Ascending aorta (tissue), 2 donors: Measurements from ENCODE around the gene LCN9. TPM values are rescaled to one million over a fixed set of nuclear protein-coding genes. Genes with fewer than 3 reads are reported as not detected.

Source experiments
- DNase-seq, 2 donors: peaks; one replicate each; pipeline ENCODE4 v3.0.0-alpha.2; 2019; ENCODE audit warnings: low spot score in 2 of 2
- H3K27ac ChIP-seq, 2 donors: fragments of 200-600 bp; sonication (generic); one replicate each; pipeline ENCODE4 v1.5.1; 2016 to 2017; ENCODE audit warnings: mild to moderate bottlenecking in 1 of 2
- H3K27me3 ChIP-seq: fragments of 200-600 bp; sonication (generic); one replicate; pipeline ENCODE4 v1.5.1; 2017
- H3K36me3 ChIP-seq, 2 donors: fragments of 200-600 bp; sonication (generic); one replicate each; pipeline ENCODE4 v1.5.1; 2016
- H3K4me1 ChIP-seq, 2 donors: fragments of 200-600 bp; sonication (generic); one replicate each; pipeline ENCODE4 v1.5.1; 2016 to 2017; ENCODE audit warnings: mild to moderate bottlenecking in 1 of 2
- H3K4me3 ChIP-seq, 2 donors: fragments of 200-600 bp; sonication (generic); one replicate each; pipeline ENCODE4 v1.5.1; 2016 to 2017; ENCODE audit warnings: mild to moderate bottlenecking in 1 of 2
- H3K9me3 ChIP-seq, 2 donors: fragments of 200-600 bp; sonication (generic); one replicate each; pipeline ENCODE4 v1.5.1; 2016
- intact Hi-C: fragments of 100-400 bp; cut with DNase I; formaldehyde crosslinking; loops from one replicate; pipeline ENCODE4 v1.15.1; 2023
- total RNA-seq: library from RNA; depleted of rRNA; stranded (reverse); fragments of >200 nt; gene quantifications from one replicate; pipeline ENCODE4 v1.1.0, GENCODE V29; 2016
- TF ChIP-seq, protein P1 (sequence below), 3 experiments: fragments of 200-600 bp in 2 of 3; fragments of 450-650 bp in 1 of 3; sonication (generic) in 2 of 3; IDR thresholded peaks; one replicate each; pipeline ENCODE4 v1.5.1; 2016 to 2019; ENCODE audit warnings: antibody characterized with exemption in 3 of 3, mild to moderate bottlenecking in 1 of 3, moderate library complexity in 1 of 3

LCN9 gene
- total RNA-seq, 1 donor from 2014 or later: not detected

DNA sequence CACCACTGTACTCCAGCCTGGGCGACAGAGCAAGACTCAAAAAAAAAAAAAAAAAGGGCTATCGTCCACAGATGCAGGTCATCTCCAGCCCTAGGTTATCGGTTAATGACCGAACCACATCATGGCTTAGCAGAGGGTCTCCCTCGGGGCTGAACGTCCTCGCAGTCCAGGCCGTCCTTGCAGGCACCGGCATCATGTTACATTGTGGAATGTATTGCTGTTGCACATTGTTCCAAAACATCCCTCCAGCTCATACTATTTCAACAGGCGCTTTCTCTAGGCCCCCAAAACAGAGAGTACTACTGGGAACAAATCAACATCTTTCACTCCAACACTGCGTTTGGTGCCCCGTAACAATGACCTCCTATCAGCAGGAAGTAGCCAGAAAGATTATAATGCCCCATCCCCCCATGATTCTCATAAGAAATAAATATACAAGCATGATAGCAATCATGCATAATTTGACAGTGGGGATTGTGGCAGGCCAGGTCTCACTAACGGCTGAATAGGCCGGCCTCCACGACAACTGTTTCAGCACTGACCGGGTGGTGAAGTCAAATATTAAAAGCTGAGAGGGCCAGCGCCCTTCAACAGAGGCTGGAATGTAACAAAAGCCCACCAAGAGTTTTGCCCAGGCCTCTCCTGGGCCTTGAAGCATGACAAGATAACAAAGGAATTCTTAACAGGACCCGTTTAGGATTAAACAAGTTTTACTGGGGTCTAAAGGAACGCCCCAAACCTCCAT is 1.1 kb upstream of the LCN9 start:
- intact Hi-C loops: no loop called here
- Histone ChIP-seq H3K9me3 (no peaks in the 10 kb centered on the region), H3K27ac (no peak overlapping the region), H3K4me3 (no peak overlapping the region), H3K4me1 (no peaks in the 10 kb centered on the region), H3K27me3 (no peaks in the 10 kb centered on the region), H3K36me3 (no peaks in the 10 kb centered on the region)
- DNase-seq: no peak
- TF ChIP-seq, protein P1, sequence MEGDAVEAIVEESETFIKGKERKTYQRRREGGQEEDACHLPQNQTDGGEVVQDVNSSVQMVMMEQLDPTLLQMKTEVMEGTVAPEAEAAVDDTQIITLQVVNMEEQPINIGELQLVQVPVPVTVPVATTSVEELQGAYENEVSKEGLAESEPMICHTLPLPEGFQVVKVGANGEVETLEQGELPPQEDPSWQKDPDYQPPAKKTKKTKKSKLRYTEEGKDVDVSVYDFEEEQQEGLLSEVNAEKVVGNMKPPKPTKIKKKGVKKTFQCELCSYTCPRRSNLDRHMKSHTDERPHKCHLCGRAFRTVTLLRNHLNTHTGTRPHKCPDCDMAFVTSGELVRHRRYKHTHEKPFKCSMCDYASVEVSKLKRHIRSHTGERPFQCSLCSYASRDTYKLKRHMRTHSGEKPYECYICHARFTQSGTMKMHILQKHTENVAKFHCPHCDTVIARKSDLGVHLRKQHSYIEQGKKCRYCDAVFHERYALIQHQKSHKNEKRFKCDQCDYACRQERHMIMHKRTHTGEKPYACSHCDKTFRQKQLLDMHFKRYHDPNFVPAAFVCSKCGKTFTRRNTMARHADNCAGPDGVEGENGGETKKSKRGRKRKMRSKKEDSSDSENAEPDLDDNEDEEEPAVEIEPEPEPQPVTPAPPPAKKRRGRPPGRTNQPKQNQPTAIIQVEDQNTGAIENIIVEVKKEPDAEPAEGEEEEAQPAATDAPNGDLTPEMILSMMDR (IDR thresholded peaks at IDR 0.05): no peak

DNA sequence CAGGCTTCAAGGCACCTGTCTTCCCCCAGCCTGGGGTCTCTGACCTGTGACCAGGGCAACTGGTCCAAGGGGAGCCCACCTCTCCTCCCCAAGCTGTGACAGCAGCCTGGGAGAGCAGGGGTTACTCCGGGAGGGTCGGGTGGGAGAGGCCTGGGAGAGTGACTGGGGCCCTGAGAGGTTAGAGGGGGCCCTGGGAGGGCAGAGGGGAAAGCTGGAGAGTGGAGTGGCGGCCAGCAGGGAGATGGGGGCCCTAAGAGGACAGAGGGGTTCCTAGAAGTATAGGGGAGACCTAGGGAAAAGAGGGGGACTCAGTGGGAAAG is 302 bp downstream of the LCN9 start:
- TF ChIP-seq, protein P1 (IDR thresholded peaks at IDR 0.05): no peak
- intact Hi-C loops: no loop called here
- Histone ChIP-seq H3K4me3 (no peak overlapping the region), H3K9me3 (no peaks in the 10 kb centered on the region), H3K27ac (no peak overlapping the region), H3K36me3 (no peaks in the 10 kb centered on the region), H3K4me1 (no peaks in the 10 kb centered on the region), H3K27me3 (no peaks in the 10 kb centered on the region)
- DNase-seq: no peak

DNA sequence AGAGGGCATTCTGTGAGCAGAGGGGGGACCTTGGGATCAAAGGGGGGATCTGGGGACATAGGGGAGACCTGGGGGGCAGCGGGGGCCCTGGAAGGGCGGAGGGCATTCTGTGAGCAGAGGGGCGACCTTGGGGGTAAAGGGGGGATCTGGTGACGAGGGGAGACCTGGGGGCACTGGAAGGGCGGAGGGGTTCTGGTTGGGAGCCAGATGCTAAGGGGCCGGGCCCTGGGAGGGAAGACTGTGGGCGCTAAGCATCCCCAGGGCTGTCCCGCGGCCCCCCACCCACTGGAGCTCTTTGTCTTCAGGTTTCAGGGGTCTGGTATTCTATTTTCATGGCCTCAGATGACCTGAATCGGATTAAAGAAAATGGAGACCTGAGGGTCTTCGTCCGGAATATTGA is 748 bp downstream of the LCN9 start:
- intact Hi-C loops: no loop called here
- Histone ChIP-seq H3K36me3 (no peaks in the 10 kb centered on the region), H3K27me3 (no peaks in the 10 kb centered on the region)

DNA sequence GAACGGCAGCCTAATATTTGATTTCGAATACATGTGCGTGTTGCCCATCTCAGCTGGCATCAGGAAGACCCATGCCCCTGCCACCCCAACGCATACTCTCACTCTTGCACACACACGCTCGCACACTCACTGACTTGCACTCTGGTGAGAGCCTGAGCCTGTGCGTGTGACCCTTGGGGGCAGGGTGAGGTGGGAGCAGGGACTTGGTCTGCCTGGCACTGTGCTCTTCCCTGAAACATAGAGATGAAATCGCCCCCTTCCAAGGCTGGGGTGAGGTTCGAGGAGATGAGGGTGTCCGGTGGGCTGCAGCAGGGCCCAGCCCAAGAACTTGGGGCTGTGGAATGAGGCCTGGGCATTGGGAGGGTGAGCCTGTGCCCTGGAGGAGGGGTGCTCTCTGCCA is 1.2 kb downstream of the LCN9 start:
- H3K27me3 ChIP-seq: no peaks in the 10 kb centered on the region
- H3K9me3 ChIP-seq: no peaks in the 10 kb centered on the region
- no peak overlapping the region for H3K27ac ChIP-seq
- TF ChIP-seq, protein P1 (IDR thresholded peaks at IDR 0.05): no peak
- no peaks in the 10 kb centered on the region for H3K4me1 ChIP-seq
- H3K4me3 ChIP-seq: no peak overlapping the region
- intact Hi-C loops: no loop called here
- H3K36me3 ChIP-seq: no peaks in the 10 kb centered on the region
- DNase-seq: peak in 1 of 2 donors; percentile 35

More for the DNA sequence above, 748 bp downstream of the LCN9 start:
- TF ChIP-seq, protein P1 (IDR thresholded peaks at IDR 0.05): no peak
- no peaks in the 10 kb centered on the region for H3K9me3 ChIP-seq
- no peak overlapping the region for H3K27ac ChIP-seq
- no peak overlapping the region for H3K4me3 ChIP-seq
- no peaks in the 10 kb centered on the region for H3K4me1 ChIP-seq
- DNase-seq: no peak

DNA sequence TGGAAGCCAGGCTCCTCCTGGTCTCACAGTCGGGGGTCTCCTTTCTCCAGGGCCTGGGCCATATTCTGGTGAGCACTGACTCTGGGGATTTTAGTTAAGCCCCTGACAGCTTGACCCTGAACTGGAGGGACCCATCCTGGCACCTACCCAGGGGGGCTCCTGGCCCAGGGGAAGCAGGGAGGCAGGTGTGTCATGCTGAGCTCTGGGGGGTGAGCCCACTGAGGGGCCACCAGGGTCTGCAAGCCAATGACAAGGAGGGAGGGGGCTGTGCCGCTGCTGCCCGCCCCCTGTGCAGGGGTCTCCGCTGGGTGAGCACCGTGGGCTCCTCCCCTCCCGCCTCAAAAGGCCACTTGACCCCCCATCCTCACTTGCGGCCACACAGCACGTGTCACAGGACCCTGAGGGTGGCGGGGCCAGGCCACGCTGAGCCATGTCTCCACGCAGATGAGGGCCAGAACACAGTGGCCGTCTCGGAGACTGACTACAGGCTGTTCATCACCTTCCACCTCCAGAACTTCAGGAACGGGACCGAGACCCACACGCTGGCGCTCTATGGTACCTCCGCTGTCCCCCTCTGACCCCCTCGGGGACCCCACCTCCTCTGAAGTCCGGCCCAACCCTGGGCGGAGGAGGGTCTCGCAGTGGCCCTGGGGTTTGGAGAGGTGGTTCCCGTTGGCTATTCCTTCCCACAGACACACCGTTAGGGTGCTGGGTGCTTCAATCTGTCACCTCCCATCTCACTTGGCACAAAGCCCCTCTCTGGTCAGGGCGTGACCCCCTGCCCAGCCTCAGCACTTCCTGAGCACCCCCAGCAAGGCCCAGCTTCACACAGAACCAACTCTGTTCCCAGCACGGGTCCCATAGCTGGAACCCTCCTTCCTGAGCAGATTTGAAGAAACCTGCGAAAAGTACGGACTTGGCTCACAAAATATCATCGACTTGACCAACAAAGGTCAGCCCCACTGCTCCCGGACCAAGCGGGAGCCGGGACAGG is 2.0 kb downstream of the LCN9 start:
- Histone ChIP-seq H3K4me1 (no peaks in the 10 kb centered on the region), H3K4me3 (no peak overlapping the region), H3K9me3 (no peaks in the 10 kb centered on the region), H3K27ac (no peak overlapping the region), H3K27me3 (no peaks in the 10 kb centered on the region), H3K36me3 (no peaks in the 10 kb centered on the region)
- intact Hi-C loops: no loop called here
- TF ChIP-seq, protein P1 (IDR thresholded peaks at IDR 0.05): no peak
- DNase-seq: peak in 1 of 2 donors; percentile 53
